Endodermal cell (in vitro differentiated cells): ENCODE measurements around the gene GBF1. TPM values are rescaled to one million over a fixed set of nuclear protein-coding genes. Genes with fewer than 3 reads are reported as not detected.

Source experiments
- DNase-seq: peaks from one replicate; pipeline ENCODE4 v3.0.0-alpha.2; 2017
- H3K27ac ChIP-seq: 2 replicates; pipeline ENCODE4 v1.5.1; 2013; ENCODE audit warnings: mild to moderate bottlenecking, low read depth, low read length, moderate library complexity
- H3K27me3 ChIP-seq: 2 replicates; pipeline ENCODE4 v1.6.1; 2013; ENCODE audit warnings: mild to moderate bottlenecking, low read length, moderate library complexity; ENCODE audit not compliant: insufficient read depth, control insufficient read depth, poor library complexity, severe bottlenecking
- H3K36me3 ChIP-seq: 2 replicates; pipeline ENCODE4 v1.7.0; 2013; ENCODE audit warnings: mild to moderate bottlenecking, low read length, moderate library complexity; ENCODE audit not compliant: control insufficient read depth, insufficient read depth
- H3K4me1 ChIP-seq: one replicate; pipeline ENCODE4 v1.7.0; 2013; ENCODE audit warnings: low read length; ENCODE audit not compliant: control insufficient read depth, insufficient read depth
- H3K4me3 ChIP-seq: 2 replicates; pipeline ENCODE4 v1.5.1; 2013; ENCODE audit warnings: mild to moderate bottlenecking, low read length, moderate library complexity
- H3K9ac ChIP-seq: 2 replicates; pipeline ENCODE4 v1.6.1; 2013; ENCODE audit warnings: mild to moderate bottlenecking, low read length, moderate library complexity; ENCODE audit not compliant: poor library complexity, severe bottlenecking; ENCODE audit errors: extremely low read depth
- H3K9me3 ChIP-seq: 2 replicates; pipeline ENCODE4 v1.6.1; 2013; ENCODE audit warnings: mild to moderate bottlenecking, low read length, moderate library complexity; ENCODE audit not compliant: control insufficient read depth
- H3K27ac Mint-ChIP-seq: 2 replicates; pipeline ENCODE4 v1.8.0; 2020; ENCODE audit warnings: mixed read lengths
- H3K27me3 Mint-ChIP-seq: 2 replicates; pipeline ENCODE4 v1.8.0; 2021; ENCODE audit warnings: mild to moderate bottlenecking, mixed read lengths; ENCODE audit not compliant: insufficient read depth
- H3K36me3 Mint-ChIP-seq: 2 replicates; pipeline ENCODE4 v1.8.0; 2020; ENCODE audit warnings: low read depth, mixed read lengths
- H3K4me1 Mint-ChIP-seq: 2 replicates; pipeline ENCODE4 v1.8.0; 2020; ENCODE audit warnings: mixed read lengths
- H3K4me3 Mint-ChIP-seq: 2 replicates; pipeline ENCODE4 v1.8.0; 2020; ENCODE audit warnings: mild to moderate bottlenecking, moderate library complexity, mixed read lengths
- H3K9me3 Mint-ChIP-seq: 2 replicates; pipeline ENCODE4 v1.8.0; 2020; ENCODE audit warnings: mild to moderate bottlenecking, mixed read lengths
- WGBS, 2 experiments: methylation state at CpG; one replicate each; pipeline versions ENCODE4 v1.1.5 to v1.1.7; 2013; ENCODE audit warnings: missing lambda C conversion rate in 2 of 2, mixed read lengths in 1 of 2; ENCODE audit not compliant: insufficient coverage in 1 of 2, insufficient read length in 1 of 2; 5-methylcytosine and 5-hydroxymethylcytosine counted together
- total RNA-seq, 2 donors: library from RNA; stranded (reverse); fragmentation: NEBNext Ultra II Directional in 1 of 2; extraction: Animal tissue kit (Norgen Biotek cat#: 25700) in 1 of 2; gene quantifications; 2 replicates in 1 of 2; 3 replicates in 1 of 2; pipeline ENCODE4 v1.2.1, GENCODE V29; 2021
- TF ChIP-seq, protein P1 (sequence below): fragments of 200-600 bp; sonication (generic); conservative IDR thresholded peaks from 2 replicates; pipeline ENCODE4 v1.5.0; 2021; ENCODE audit warnings: antibody characterized with exemption, mild to moderate bottlenecking

Gene GBF1
- total RNA-seq, 2 donors from 2014 or later = 31.1 to 31.4 TPM

DNA sequence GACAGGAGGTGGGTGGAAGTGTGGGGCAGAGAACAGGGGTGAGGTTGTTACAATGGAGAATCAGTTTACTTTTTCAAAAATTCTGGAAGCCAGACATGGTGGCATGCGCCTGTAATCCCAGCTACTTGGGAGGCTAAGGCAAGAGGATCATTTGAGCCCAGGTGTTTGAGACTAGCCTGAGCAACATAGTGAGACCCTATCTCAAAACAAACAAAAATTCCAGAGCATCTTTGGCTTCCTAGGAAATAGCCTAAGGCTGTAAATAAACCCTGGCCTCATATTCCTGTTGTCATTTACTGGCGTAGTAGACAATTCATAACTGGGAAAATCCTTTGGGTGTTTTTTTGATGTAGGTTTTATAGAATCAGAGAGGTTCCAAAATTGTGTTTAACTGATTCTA, 44.0 kb downstream of the GBF1 start:
- 87 to 100% methylated on average over 2 of the region's 2 CpGs for WGBS, 2 experiments

DNA sequence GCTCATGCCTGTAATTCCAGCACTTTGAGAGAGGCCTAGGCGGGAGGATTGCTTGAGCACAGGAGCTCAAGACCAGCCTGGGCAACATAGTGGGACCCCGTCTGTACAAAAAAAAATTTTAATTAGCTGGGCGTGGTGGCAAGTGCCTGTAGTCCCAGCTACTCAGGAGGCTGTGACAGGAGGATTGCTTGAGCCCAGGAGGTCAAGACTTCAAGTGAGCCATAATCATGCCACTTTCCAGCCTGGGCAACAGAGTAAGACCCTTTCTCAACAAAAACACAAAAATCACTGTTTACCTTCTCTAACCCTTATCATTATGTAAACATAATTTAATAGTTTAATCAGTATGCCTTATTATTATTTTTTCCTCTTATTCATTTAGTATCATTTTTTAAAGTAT, 44.5 kb downstream of the GBF1 start:
- peaks cover 9% of the 10 kb centered on the region for H3K36me3 ChIP-seq
- H3K9me3 ChIP-seq = no peaks in the 10 kb centered on the region
- no peak overlapping the region for H3K4me3 Mint-ChIP-seq
- H3K27ac Mint-ChIP-seq = no peak overlapping the region
- no peaks in the 10 kb centered on the region for H3K9me3 Mint-ChIP-seq
- peaks cover 8% of the 10 kb centered on the region for H3K4me1 Mint-ChIP-seq
- H3K27ac ChIP-seq = no peak overlapping the region
- TF ChIP-seq, protein P1, sequence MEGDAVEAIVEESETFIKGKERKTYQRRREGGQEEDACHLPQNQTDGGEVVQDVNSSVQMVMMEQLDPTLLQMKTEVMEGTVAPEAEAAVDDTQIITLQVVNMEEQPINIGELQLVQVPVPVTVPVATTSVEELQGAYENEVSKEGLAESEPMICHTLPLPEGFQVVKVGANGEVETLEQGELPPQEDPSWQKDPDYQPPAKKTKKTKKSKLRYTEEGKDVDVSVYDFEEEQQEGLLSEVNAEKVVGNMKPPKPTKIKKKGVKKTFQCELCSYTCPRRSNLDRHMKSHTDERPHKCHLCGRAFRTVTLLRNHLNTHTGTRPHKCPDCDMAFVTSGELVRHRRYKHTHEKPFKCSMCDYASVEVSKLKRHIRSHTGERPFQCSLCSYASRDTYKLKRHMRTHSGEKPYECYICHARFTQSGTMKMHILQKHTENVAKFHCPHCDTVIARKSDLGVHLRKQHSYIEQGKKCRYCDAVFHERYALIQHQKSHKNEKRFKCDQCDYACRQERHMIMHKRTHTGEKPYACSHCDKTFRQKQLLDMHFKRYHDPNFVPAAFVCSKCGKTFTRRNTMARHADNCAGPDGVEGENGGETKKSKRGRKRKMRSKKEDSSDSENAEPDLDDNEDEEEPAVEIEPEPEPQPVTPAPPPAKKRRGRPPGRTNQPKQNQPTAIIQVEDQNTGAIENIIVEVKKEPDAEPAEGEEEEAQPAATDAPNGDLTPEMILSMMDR = no peak
- no peaks in the 10 kb centered on the region for H3K27me3 Mint-ChIP-seq
- WGBS, 2 experiments = 95 to 96% methylated on average over 3 of the region's 3 CpGs
- peaks cover 3% of the 10 kb centered on the region for H3K4me1 ChIP-seq
- no peak for DNase-seq
- H3K9ac ChIP-seq = no peak overlapping the region
- H3K4me3 ChIP-seq = no peak overlapping the region
- peaks cover 9% of the 10 kb centered on the region for H3K36me3 Mint-ChIP-seq
- no peaks in the 10 kb centered on the region for H3K27me3 ChIP-seq

More for the DNA sequence above, 44.0 kb downstream of the GBF1 start:
- peaks cover 9% of the 10 kb centered on the region for H3K36me3 ChIP-seq
- H3K27me3 Mint-ChIP-seq = no peaks in the 10 kb centered on the region
- H3K27ac ChIP-seq = no peak overlapping the region
- no peaks in the 10 kb centered on the region for H3K27me3 ChIP-seq
- H3K4me1 Mint-ChIP-seq = peaks cover 7% of the 10 kb centered on the region
- H3K36me3 Mint-ChIP-seq = peaks cover 9% of the 10 kb centered on the region
- no peak overlapping the region for H3K9ac ChIP-seq
- no peak overlapping the region for H3K27ac Mint-ChIP-seq
- H3K4me1 ChIP-seq = no peaks in the 10 kb centered on the region
- no peak overlapping the region for H3K4me3 Mint-ChIP-seq
- no peak overlapping the region for H3K4me3 ChIP-seq
- no peaks in the 10 kb centered on the region for H3K9me3 Mint-ChIP-seq
- H3K9me3 ChIP-seq = no peaks in the 10 kb centered on the region
- no peak for DNase-seq
- TF ChIP-seq, protein P1 = no peak

DNA sequence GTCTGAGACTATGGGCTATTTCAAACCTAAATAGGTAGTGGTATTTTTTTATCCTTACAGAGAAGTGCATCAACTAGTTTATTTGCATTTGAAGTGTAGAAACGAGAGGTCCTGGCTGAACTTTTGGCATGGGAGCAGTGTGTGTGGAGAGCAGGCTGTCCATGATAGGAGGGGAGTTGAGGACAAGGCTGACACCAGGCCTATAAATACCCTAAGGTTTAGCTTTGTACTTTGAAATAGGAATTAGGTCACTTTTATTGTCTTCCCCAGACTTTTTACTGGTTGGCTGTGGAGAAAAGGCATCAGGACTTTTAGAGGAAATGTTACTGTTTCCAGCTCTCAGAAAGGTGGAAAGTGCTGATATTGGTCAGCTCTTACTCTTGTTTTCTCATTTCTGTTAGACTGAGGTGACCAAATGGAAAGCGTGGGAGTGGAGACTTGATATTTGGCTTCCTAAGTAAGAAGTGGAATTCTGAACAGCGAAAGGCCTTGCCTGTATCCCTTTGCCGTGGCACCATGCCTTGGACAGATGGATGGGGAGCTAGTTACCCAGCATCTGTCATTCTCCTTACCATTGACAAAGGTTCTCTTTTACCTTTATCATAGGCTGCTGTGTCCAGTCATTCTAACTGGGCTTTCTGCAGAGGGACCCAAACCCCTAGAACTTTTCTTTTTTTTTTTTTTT, 46.0 kb downstream of the GBF1 start:
- H3K27ac ChIP-seq = no peak overlapping the region
- peaks cover 9% of the 10 kb centered on the region for H3K36me3 ChIP-seq
- Mint-ChIP-seq H3K9me3 (no peaks in the 10 kb centered on the region), H3K27ac (no peak overlapping the region), H3K4me1 (peaks cover 5% of the 10 kb centered on the region), H3K36me3 (peaks cover 9% of the 10 kb centered on the region), H3K4me3 (no peak overlapping the region), H3K27me3 (no peaks in the 10 kb centered on the region)
- H3K9ac ChIP-seq = no peak overlapping the region
- no peak for DNase-seq
- TF ChIP-seq, protein P1 = no peak
- WGBS, 2 experiments = 82 to 83% methylated on average over 4 of the region's 4 CpGs
- peaks cover 3% of the 10 kb centered on the region for H3K4me1 ChIP-seq
- no peak overlapping the region for H3K4me3 ChIP-seq
- H3K27me3 ChIP-seq = no peaks in the 10 kb centered on the region
- no peaks in the 10 kb centered on the region for H3K9me3 ChIP-seq
